Neural crest cell (in vitro differentiated cells): ENCODE data around the gene MS4A4E. TPM values are rescaled to one million over a fixed set of nuclear protein-coding genes. Genes with fewer than 3 reads are reported as not detected.
"Not testable (repeated sequence)": the region's sequence is repeated elsewhere in the genome, so short reads cannot be mapped to it uniquely, and the experiment has no call there.

Source experiments
- DNase-seq: peaks from one replicate; pipeline ENCODE4 v3.0.0; 2021; ENCODE audit warnings: low read depth, mixed read lengths, low spot score
- H3K27ac Mint-ChIP-seq: one replicate; pipeline ENCODE4 v1.8.0; 2021; ENCODE audit warnings: mild to moderate bottlenecking, mixed read lengths; ENCODE audit not compliant: unreplicated experiment
- H3K27me3 Mint-ChIP-seq: 2 replicates; pipeline ENCODE4 v1.8.0; 2021; ENCODE audit warnings: low read depth, mild to moderate bottlenecking, mixed read lengths
- H3K36me3 Mint-ChIP-seq: 2 replicates; pipeline ENCODE4 v1.8.0; 2021; ENCODE audit warnings: low read depth, mild to moderate bottlenecking, mixed read lengths
- H3K4me1 Mint-ChIP-seq: 2 replicates; pipeline ENCODE4 v1.8.0; 2021; ENCODE audit warnings: mixed read lengths
- H3K4me3 Mint-ChIP-seq: one replicate; pipeline ENCODE4 v1.8.0; 2021; ENCODE audit warnings: mild to moderate bottlenecking, mixed read lengths
- H3K9me3 Mint-ChIP-seq: 2 replicates; pipeline ENCODE4 v1.8.0; 2021; ENCODE audit warnings: mixed read lengths
- total RNA-seq: library from RNA; stranded (reverse); gene quantifications from 2 replicates; pipeline ENCODE4 v1.2.1, GENCODE V29; 2021
- TF ChIP-seq, protein P1 (sequence below): fragments of 200-600 bp; sonication (generic); conservative IDR thresholded peaks from 2 replicates; pipeline ENCODE4 v1.5.0; 2021; ENCODE audit warnings: antibody characterized with exemption, mild to moderate bottlenecking

Gene MS4A4E
- total RNA-seq, 1 donor from 2014 or later: 0.28 TPM

DNA sequence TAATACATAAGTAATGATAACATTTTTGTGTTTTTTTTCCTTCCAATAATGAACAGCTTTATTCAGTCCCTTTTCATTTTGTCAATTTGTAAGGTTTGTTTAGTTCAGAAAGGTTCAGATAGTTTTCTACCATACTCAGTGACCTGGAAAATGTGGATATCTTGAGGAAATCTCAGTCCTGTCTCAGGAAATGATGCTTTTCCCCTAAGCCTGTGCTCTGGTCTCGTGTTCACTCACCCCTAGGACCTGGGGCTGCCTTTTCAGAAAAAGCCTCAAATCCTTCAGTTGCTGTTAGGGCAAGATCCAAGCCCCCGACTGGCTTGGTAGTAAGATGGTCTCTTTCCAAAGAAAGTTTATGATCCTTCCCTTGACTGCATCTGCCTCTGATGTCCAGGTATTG lies 81.8 kb downstream of the MS4A4E start:
- Mint-ChIP-seq H3K27ac (no peak overlapping the region), H3K4me3 (no peak overlapping the region), H3K27me3 (peaks cover 4% of the 10 kb centered on the region), H3K36me3 (peaks cover 3% of the 10 kb centered on the region), H3K9me3 (peaks cover 3% of the 10 kb centered on the region), H3K4me1 (no peaks in the 10 kb centered on the region)
- TF ChIP-seq, protein P1, sequence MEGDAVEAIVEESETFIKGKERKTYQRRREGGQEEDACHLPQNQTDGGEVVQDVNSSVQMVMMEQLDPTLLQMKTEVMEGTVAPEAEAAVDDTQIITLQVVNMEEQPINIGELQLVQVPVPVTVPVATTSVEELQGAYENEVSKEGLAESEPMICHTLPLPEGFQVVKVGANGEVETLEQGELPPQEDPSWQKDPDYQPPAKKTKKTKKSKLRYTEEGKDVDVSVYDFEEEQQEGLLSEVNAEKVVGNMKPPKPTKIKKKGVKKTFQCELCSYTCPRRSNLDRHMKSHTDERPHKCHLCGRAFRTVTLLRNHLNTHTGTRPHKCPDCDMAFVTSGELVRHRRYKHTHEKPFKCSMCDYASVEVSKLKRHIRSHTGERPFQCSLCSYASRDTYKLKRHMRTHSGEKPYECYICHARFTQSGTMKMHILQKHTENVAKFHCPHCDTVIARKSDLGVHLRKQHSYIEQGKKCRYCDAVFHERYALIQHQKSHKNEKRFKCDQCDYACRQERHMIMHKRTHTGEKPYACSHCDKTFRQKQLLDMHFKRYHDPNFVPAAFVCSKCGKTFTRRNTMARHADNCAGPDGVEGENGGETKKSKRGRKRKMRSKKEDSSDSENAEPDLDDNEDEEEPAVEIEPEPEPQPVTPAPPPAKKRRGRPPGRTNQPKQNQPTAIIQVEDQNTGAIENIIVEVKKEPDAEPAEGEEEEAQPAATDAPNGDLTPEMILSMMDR: no peak
- no peak for DNase-seq

DNA sequence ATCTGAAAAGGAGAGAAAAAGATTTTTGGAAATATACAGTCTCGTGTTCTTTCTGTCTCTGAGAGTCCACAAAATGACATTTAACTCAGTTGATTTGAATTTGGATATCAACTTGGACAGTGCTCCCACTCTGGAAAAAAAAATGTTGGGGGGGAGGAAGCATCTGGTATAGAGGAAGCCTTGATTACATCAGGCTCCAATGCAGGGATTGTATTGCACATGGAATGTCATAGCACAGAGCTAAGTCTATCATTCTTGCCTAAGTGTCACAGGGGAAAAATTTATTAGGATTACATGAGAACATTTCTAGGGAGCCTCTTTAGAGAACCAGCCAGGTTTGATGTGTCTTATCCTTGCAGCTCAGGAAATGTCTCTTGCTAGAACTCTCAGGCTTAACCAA lies 83.1 kb downstream of the MS4A4E start:
- Mint-ChIP-seq H3K9me3 (no peaks in the 10 kb centered on the region), H3K27ac (no peak overlapping the region)

DNA sequence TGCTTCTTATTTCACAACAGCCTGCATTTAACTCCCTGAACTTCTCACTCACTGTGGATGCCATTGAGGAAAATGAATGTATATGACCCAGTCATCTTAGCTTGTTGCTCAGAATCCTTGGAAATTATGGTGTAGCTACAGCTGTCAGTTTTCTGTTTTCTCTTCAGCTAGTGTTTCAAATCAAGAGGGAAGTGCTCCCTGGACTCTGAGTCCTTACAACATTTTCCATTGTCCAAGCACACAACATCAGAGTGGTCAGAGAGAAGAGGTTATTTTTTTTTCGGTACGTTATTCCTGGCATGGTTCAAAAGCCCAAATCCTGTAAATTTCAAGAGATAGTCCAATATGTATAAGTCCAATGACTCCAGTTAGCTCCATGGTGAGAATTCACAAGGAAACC lies 83.7 kb downstream of the MS4A4E start:
- Mint-ChIP-seq H3K27ac (no peak overlapping the region), H3K4me1 (no peaks in the 10 kb centered on the region), H3K9me3 (no peaks in the 10 kb centered on the region), H3K27me3 (peaks cover 4% of the 10 kb centered on the region), H3K36me3 (no peaks in the 10 kb centered on the region), H3K4me3 (no peak overlapping the region)
- TF ChIP-seq, protein P1: no peak
- no peak for DNase-seq

More for the DNA sequence above, 83.1 kb downstream of the MS4A4E start:
- Mint-ChIP-seq H3K4me3 (no peak overlapping the region), H3K36me3 (no peaks in the 10 kb centered on the region), H3K4me1 (no peaks in the 10 kb centered on the region), H3K27me3 (peaks cover 4% of the 10 kb centered on the region)
- DNase-seq: no peak
- TF ChIP-seq, protein P1: no peak

DNA sequence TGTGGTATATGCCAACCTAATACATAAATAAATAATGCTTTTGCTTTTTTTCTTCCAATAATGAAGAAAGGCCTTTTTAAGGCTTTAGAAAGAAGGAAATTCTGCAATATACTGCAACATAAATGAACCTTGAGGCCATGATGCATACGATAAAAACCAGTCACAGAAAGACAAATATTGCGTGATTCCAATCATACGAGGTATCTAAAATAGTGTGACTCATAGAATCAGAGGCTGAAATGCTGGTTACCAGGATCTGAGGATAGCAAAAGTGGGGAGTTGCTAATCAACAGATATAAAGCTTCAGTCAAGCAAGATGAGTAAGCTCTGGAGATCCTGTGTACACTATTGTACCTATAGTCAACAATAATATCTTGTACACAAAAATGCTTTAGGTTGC lies 84.3 kb downstream of the MS4A4E start:
- Mint-ChIP-seq H3K4me1 (no peaks in the 10 kb centered on the region), H3K36me3 (no peaks in the 10 kb centered on the region), H3K27me3 (peaks cover 4% of the 10 kb centered on the region), H3K9me3 (no peaks in the 10 kb centered on the region), H3K27ac (no peak overlapping the region), H3K4me3 (no peak overlapping the region)
- TF ChIP-seq, protein P1: no peak
- DNase-seq: no peak

DNA sequence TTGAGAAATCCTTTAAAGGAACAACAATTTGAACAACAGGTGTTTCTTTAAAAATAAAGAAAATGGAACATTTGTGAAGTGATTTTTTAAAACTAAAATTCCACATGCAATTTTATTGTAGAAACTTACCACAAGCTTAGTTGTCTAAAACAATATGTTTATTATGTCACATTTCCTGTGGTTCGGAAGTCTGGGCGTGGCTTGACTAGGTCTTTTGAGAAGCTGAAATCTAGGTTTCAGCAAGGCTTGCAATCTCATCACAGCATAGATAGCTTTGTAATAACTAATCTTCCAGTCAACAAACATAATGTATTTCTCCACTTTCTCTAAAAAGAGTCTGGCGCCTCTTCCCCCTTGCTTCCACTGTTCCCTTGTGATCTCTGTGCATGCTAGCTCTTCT lies 87.0 kb downstream of the MS4A4E start:
- H3K27ac Mint-ChIP-seq: no peak overlapping the region
- TF ChIP-seq, protein P1: no peak

DNA sequence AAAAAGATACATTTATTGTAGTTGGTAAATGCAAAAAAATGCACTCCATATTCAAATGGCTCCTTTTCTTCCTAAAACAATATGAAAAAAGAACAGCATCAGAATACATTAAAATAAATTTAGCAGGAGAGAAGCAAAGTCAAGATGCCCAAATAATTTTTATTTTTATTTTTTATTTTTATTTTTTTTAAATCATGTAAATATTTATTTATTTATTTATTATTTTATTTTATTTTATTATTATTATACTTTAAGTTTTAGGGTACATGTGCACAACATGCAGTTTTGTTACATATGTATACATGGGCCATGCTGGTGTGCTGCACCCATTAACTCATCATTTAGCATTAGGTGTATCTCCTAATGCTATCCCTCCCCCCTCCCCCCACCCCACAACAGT lies 90.2 kb downstream of the MS4A4E start:
- H3K9me3 Mint-ChIP-seq, H3K36me3 Mint-ChIP-seq, H3K27me3 Mint-ChIP-seq, H3K4me1 Mint-ChIP-seq, DNase-seq, H3K27ac Mint-ChIP-seq, H3K4me3 Mint-ChIP-seq: not testable (repeated sequence)

More for the DNA sequence above, 87.0 kb downstream of the MS4A4E start:
- no peak for DNase-seq
- Mint-ChIP-seq H3K36me3 (no peaks in the 10 kb centered on the region), H3K4me1 (no peaks in the 10 kb centered on the region), H3K27me3 (peaks cover 7% of the 10 kb centered on the region), H3K4me3 (no peak overlapping the region), H3K9me3 (peaks cover 4% of the 10 kb centered on the region)
